ENCODE results near the gene P3R3URF.

The P3R3URF gene

GRCh38 chr1:46133781-46134350 lies 42.4 kb downstream of the P3R3URF start:
- H3K9me3 ChIP-seq (replicated peaks; ENCODE audit: insufficient read depth, low read length): no peaks in the 10 kb centered on the region
- TF ChIP-seq EZH2phosphoT487 (IDR thresholded peaks at IDR 0.05; ENCODE audit: low read length): no peak
- TF ChIP-seq EZH2 (optimal IDR thresholded peaks at IDR 0.05; ENCODE audit: low read depth, low read length): no peak
- no peak for TF ChIP-seq CTCF (IDR thresholded peaks at IDR 0.05; ENCODE audit: low read length)
- DNase-seq: no peak
- H2AFZ ChIP-seq (ENCODE audit: low read length): peak overlapping the region; percentile 91
- no peaks in the 10 kb centered on the region for H3K36me3 ChIP-seq (replicated peaks; ENCODE audit: insufficient read depth, low read length)
- peak overlapping the region; percentile 68 for H3K4me3 ChIP-seq (ENCODE audit: low read length)
- H3K4me1 ChIP-seq (ENCODE audit: low read length): peaks cover 33% of the 10 kb centered on the region
- peak overlapping the region; percentile 98 for H3K4me2 ChIP-seq (ENCODE audit: low read depth, low read length)
- peaks cover 31% of the 10 kb centered on the region for H3F3A ChIP-seq (ENCODE audit: insufficient read depth, low read length)
- peak overlapping the region; percentile 99 for H3K27ac ChIP-seq (ENCODE audit: low read length)
- H3K9ac ChIP-seq (ENCODE audit: low read length): peak overlapping the region; percentile 98
- no peaks in the 10 kb centered on the region for H4K20me1 ChIP-seq (ENCODE audit: insufficient read depth, low read length)
- no peaks in the 10 kb centered on the region for H3K27me3 ChIP-seq (replicated peaks; ENCODE audit: insufficient read depth, low read length)
- peaks cover 13% of the 10 kb centered on the region for H3K79me2 ChIP-seq (ENCODE audit: low read length)
- H3K9me2 ChIP-seq (replicated peaks; ENCODE audit: insufficient read depth, low read length): no peaks in the 10 kb centered on the region

- H3K9ac ChIP-seq (ENCODE audit: low read length): peak overlapping the region; percentile 98
- DNase-seq: no peak
Measured at GRCh38 chr1:46133181-46133658, 43.1 kb downstream of the P3R3URF start.

GRCh38 chr1:46132529-46133180 lies 43.6 kb downstream of the P3R3URF start, which contains the start of gene PIK3R3:
PIK3R3 (minus strand) TSS chr1:46132629; CDS start chr1:46131952, 677 bp downstream.
- H3K4me2 ChIP-seq (ENCODE audit: low read depth, low read length): peak within 1 kb of the TSS; percentile 98
- peak within 1 kb of the TSS; percentile 68 for H3K4me3 ChIP-seq (ENCODE audit: low read length)
- H3F3A ChIP-seq (ENCODE audit: insufficient read depth, low read length): peaks cover 31% of the 10 kb centered on the region
- H2AFZ ChIP-seq (ENCODE audit: low read length): peak within 1 kb of the TSS; percentile 95
- no peaks in the 10 kb centered on the region for H3K27me3 ChIP-seq (replicated peaks; ENCODE audit: insufficient read depth, low read length)
- H3K9me3 ChIP-seq (replicated peaks; ENCODE audit: insufficient read depth, low read length): no peaks in the 10 kb centered on the region
- TF ChIP-seq EZH2 (optimal IDR thresholded peaks at IDR 0.05; ENCODE audit: low read depth, low read length) (no peak), EZH2phosphoT487 (IDR thresholded peaks at IDR 0.05; ENCODE audit: low read length) (no peak)
- no peaks in the 10 kb centered on the region for H3K9me2 ChIP-seq (replicated peaks; ENCODE audit: insufficient read depth, low read length)
- peaks cover 22% of the 10 kb centered on the region for H3K4me1 ChIP-seq (ENCODE audit: low read length)
- H4K20me1 ChIP-seq (ENCODE audit: insufficient read depth, low read length): no peaks in the 10 kb centered on the region
- peak within 1 kb of the TSS; percentile 98 for H3K9ac ChIP-seq (ENCODE audit: low read length)
- DNase-seq: peak; percentile 98
- no peaks in the 10 kb centered on the region for H3K36me3 ChIP-seq (replicated peaks; ENCODE audit: insufficient read depth, low read length)
- H3K27ac ChIP-seq (ENCODE audit: low read length): peak within 1 kb of the TSS; percentile 99
- H3K79me2 ChIP-seq (ENCODE audit: low read length): peaks cover 13% of the 10 kb centered on the region

More at GRCh38 chr1:46133181-46133658, 43.1 kb downstream of the P3R3URF start:
- peak overlapping the region; percentile 91 for H2AFZ ChIP-seq (ENCODE audit: low read length)
- no peaks in the 10 kb centered on the region for H3K9me2 ChIP-seq (replicated peaks; ENCODE audit: insufficient read depth, low read length)
- no peaks in the 10 kb centered on the region for H3K36me3 ChIP-seq (replicated peaks; ENCODE audit: insufficient read depth, low read length)
- H3K27ac ChIP-seq (ENCODE audit: low read length): peak overlapping the region; percentile 99
- H3K9me3 ChIP-seq (replicated peaks; ENCODE audit: insufficient read depth, low read length): no peaks in the 10 kb centered on the region
- no peaks in the 10 kb centered on the region for H3K27me3 ChIP-seq (replicated peaks; ENCODE audit: insufficient read depth, low read length)
- peak overlapping the region; percentile 98 for H3K4me2 ChIP-seq (ENCODE audit: low read depth, low read length)
- peaks cover 27% of the 10 kb centered on the region for H3K4me1 ChIP-seq (ENCODE audit: low read length)
- H3F3A ChIP-seq (ENCODE audit: insufficient read depth, low read length): peaks cover 31% of the 10 kb centered on the region
- peak overlapping the region; percentile 68 for H3K4me3 ChIP-seq (ENCODE audit: low read length)
- TF ChIP-seq CTCF (IDR thresholded peaks at IDR 0.05; ENCODE audit: low read length) (no peak), EZH2 (optimal IDR thresholded peaks at IDR 0.05; ENCODE audit: low read depth, low read length) (no peak), EZH2phosphoT487 (IDR thresholded peaks at IDR 0.05; ENCODE audit: low read length) (no peak)
- H4K20me1 ChIP-seq (ENCODE audit: insufficient read depth, low read length): no peaks in the 10 kb centered on the region
- peaks cover 13% of the 10 kb centered on the region for H3K79me2 ChIP-seq (ENCODE audit: low read length)
